HepG2 (cell line): Measurements from ENCODE around the gene PIM3. TPM values are rescaled to one million over a fixed set of nuclear protein-coding genes. Genes with fewer than 3 reads are reported as not detected.

Experiments used
- AGO2 ChIP-seq: fragments of 200-400 bp; formaldehyde crosslinking; optimal IDR thresholded peaks from 2 replicates; pipeline ENCODE3; 2017; ENCODE audit warnings: mild to moderate bottlenecking, low read depth, low read length, moderate library complexity
- CHD4 ChIP-seq: fragments of 200-600 bp; sonication (generic); IDR thresholded peaks from 2 replicates; pipeline ENCODE4 v1.7.0; 2017; ENCODE audit warnings: mild to moderate bottlenecking, low read length, borderline replicate concordance
- DNMT3B ChIP-seq: conservative IDR thresholded peaks from 2 replicates; pipeline ENCODE4 v1.6.1; 2016; ENCODE audit warnings: missing biosample characterization, control low read depth
- HNRNPH1 ChIP-seq: fragments of 200-400 bp; formaldehyde crosslinking; optimal IDR thresholded peaks from 2 replicates; pipeline ENCODE3; 2017; ENCODE audit warnings: mild to moderate bottlenecking, low read depth, low read length
- MED8 ChIP-seq: sonication (generic); formaldehyde crosslinking; IDR thresholded peaks from 2 replicates; pipeline ENCODE4 v1.8.1; 2023; ENCODE audit warnings: mild to moderate bottlenecking, missing genetic modification reagents; ENCODE audit not compliant: insufficient replicate concordance
- POGZ ChIP-seq: sonication (generic); formaldehyde crosslinking; IDR thresholded peaks from 2 replicates; pipeline ENCODE4 v1.4.0; 2020; ENCODE audit warnings: mild to moderate bottlenecking, missing genetic modification reagents
- WIZ ChIP-seq: sonication (generic); formaldehyde crosslinking; IDR thresholded peaks from 2 replicates; pipeline ENCODE4 v1.5.1; 2020; ENCODE audit warnings: mild to moderate bottlenecking, missing genetic modification reagents
- ZFP37 ChIP-seq: sonication (generic); formaldehyde crosslinking; IDR thresholded peaks from 2 replicates; pipeline ENCODE4 v1.4.0; 2020; ENCODE audit warnings: missing genetic modification reagents, borderline replicate concordance
- polyA plus RNA-seq, 8 experiments: library from polyadenylated mRNA; depleted of rRNA in 3 of 8; stranded (reverse) in 7 of 8; unstranded in 1 of 8; fragments of >200 nt; fragmentation: Illumina TruSeq in 4 of 8; extraction: Trizol in 4 of 8; gene quantifications; 2 replicates each; pipeline versions ENCODE4 v1.2.1 to v1.2.3, GENCODE V29; 2011 to 2016; ENCODE audit warnings: low read depth in 4 of 8, missing spikeins in 1 of 8, mixed read lengths in 1 of 8; ENCODE audit not compliant: insufficient read depth in 1 of 8
- total RNA-seq, 5 experiments: library from RNA; depleted of rRNA; stranded (reverse); fragments of >200 nt; fragmentation: Illumina TruSeq; extraction: Trizol; gene quantifications; 2 replicates each; pipeline ENCODE4 v1.2.3, GENCODE V29; 2016; ENCODE audit warnings: low read depth in 1 of 5
- TF ChIP-seq, protein P1 (sequence below): sonication (generic); formaldehyde crosslinking; IDR thresholded peaks from 2 replicates; pipeline ENCODE4 v1.5.1; 2020; ENCODE audit warnings: missing genetic modification reagents, mild to moderate bottlenecking, borderline replicate concordance
- TF ChIP-seq, protein P2 (sequence below): sonication (generic); formaldehyde crosslinking; conservative IDR thresholded peaks from 2 replicates; pipeline ENCODE4 v1.5.0; 2020; ENCODE audit warnings: missing genetic modification reagents
- TF ChIP-seq, protein P3 (sequence below): sonication (generic); formaldehyde crosslinking; IDR thresholded peaks from 2 replicates; pipeline ENCODE4 v1.4.0; 2020; ENCODE audit warnings: missing genetic modification reagents

The PIM3 gene
- total and polyA plus RNA-seq, 2 of the 13 experiments (the other 11 are each of a cell fraction or from before 2014, with no cell fraction given): 21.6 to 31.2 TPM

DNA sequence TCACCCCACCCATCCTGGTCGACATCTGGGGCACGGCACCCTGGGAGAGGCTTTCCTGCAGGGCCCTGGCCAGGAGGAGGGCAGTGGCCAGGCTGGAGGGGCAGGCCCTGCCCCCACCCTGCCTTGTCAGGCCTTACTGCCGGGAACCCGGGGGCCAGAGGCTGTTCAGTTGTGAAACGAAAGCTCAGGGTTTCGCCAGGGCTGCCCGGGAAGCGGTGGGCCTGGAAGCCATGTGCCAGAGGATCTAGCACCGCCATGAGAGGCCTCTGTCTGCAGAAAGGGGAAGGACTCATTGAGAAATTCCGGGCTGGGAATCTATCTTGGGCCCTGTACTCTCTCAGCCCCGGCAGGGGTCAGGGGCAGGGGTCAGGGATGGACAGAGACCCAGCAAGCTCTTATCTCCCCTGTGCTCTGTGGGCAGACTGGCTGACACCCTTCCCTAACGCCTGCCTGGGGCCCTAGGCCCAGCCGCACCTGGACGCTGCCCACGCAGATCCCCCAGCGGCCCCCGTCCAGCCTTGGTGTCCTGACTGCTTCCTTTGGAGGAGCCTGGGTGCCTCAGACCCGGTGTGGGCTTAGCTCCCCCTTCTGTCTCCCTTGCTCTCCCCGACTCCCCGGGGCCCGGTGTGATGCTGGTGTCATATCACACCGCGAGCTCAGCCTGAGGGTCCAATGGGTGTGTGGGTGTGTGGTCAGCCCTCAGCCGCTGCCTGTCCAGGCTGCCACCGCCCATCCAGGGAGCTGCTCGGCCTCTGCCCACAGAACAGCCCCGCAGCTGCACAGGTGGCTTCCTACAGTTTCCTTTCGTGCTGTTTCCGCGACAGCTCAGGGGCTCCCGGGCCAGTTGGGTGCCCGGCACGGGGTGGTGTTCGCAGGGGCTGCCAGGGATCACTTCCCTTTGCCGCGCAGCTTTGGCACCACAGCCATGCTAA is 6.5 kb downstream of the PIM3 start (continued):
- TF ChIP-seq DNMT3B (no peak), HNRNPH1 (no peak), POGZ (no peak), MED8 (CRISPR knock-in tag) (no peak), WIZ (CRISPR knock-in tag) (no peak), ZFP37 (CRISPR knock-in tag) (no peak), CHD4 (no peak), AGO2 (peak; percentile 73)
- TF ChIP-seq, protein P1, sequence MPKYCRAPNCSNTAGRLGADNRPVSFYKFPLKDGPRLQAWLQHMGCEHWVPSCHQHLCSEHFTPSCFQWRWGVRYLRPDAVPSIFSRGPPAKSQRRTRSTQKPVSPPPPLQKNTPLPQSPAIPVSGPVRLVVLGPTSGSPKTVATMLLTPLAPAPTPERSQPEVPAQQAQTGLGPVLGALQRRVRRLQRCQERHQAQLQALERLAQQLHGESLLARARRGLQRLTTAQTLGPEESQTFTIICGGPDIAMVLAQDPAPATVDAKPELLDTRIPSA (CRISPR knock-in tag): no peak
- TF ChIP-seq, protein P2, sequence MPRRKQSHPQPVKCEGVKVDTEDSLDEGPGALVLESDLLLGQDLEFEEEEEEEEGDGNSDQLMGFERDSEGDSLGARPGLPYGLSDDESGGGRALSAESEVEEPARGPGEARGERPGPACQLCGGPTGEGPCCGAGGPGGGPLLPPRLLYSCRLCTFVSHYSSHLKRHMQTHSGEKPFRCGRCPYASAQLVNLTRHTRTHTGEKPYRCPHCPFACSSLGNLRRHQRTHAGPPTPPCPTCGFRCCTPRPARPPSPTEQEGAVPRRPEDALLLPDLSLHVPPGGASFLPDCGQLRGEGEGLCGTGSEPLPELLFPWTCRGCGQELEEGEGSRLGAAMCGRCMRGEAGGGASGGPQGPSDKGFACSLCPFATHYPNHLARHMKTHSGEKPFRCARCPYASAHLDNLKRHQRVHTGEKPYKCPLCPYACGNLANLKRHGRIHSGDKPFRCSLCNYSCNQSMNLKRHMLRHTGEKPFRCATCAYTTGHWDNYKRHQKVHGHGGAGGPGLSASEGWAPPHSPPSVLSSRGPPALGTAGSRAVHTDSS (CRISPR knock-in tag): no peak
- TF ChIP-seq, protein P3, sequence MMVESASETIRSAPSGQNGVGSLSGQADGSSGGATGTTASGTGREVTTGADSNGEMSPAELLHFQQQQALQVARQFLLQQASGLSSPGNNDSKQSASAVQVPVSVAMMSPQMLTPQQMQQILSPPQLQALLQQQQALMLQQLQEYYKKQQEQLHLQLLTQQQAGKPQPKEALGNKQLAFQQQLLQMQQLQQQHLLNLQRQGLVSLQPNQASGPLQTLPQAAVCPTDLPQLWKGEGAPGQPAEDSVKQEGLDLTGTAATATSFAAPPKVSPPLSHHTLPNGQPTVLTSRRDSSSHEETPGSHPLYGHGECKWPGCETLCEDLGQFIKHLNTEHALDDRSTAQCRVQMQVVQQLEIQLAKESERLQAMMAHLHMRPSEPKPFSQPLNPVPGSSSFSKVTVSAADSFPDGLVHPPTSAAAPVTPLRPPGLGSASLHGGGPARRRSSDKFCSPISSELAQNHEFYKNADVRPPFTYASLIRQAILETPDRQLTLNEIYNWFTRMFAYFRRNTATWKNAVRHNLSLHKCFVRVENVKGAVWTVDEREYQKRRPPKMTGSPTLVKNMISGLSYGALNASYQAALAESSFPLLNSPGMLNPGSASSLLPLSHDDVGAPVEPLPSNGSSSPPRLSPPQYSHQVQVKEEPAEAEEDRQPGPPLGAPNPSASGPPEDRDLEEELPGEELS (CRISPR knock-in tag): peak; percentile 50
- TF ChIP-seq, all 625 proteins: peak for 156
